ENCODE results near the gene VAC14. TPM values are rescaled to one million over a fixed set of nuclear protein-coding genes. Genes with fewer than 3 reads are reported as not detected.

The VAC14 gene
- total RNA-seq, 1 donor: 25.0 TPM

DNA sequence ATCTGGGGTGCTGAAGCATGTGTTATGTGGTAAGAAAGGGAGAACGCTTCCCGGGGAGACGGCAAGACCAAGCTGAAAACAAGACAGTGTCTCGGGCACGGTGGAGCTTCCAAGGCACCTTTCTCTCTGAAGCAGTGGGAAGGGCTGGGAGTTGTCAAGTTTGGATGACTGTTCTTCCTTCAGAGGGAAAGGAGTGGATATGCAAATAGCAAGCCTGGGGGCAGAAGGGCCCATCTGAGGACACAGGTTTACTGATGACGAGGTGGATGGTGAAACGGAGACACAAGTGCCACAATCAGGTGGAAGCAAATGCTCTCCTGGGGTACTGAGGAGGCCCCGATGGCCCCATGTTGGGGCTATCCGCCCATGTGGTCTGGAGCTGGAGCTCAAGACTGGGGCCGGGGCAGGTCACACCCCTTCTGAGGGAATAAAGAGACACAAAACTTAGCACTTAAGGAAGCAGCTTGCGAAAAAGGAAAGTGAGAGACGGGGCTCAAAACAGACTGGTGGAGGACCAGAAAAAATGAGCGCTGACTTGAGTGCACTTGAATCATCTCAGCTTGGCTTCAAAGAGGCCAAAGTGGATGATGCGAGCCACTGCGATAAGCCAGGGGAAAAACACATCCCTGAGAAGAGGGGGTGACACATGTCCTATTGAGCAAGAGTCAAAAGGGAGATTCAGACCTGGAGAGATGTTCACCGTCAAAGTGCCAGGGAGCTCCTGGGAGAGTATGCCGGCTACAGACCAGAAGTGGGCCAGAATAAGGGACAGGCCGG is 80.3 kb downstream of the VAC14 start:
- Histone ChIP-seq H3K4me3 (ENCODE audit: low read length) (no peak overlapping the region), H3K27me3 (ENCODE audit: insufficient read depth, low read length) (no peaks in the 10 kb centered on the region), H3K4me1 (ENCODE audit: insufficient read depth, low read length) (no peaks in the 10 kb centered on the region), H3K9me3 (ENCODE audit: low read depth, low read length) (no peaks in the 10 kb centered on the region)

GRCh38 chr16:70717065-70717464 is 83.9 kb downstream of the VAC14 start:
- H3K4me3 ChIP-seq (ENCODE audit: low read length): no peak overlapping the region
- H3K4me1 ChIP-seq (ENCODE audit: insufficient read depth, low read length): no peaks in the 10 kb centered on the region
- H3K9me3 ChIP-seq (ENCODE audit: low read depth, low read length): no peaks in the 10 kb centered on the region
- H3K27me3 ChIP-seq (ENCODE audit: insufficient read depth, low read length): no peaks in the 10 kb centered on the region

- Histone ChIP-seq H3K27me3 (ENCODE audit: insufficient read depth, low read length) (no peaks in the 10 kb centered on the region), H3K4me1 (ENCODE audit: insufficient read depth, low read length) (no peaks in the 10 kb centered on the region), H3K4me3 (ENCODE audit: low read length) (no peak overlapping the region), H3K9me3 (ENCODE audit: low read depth, low read length) (no peaks in the 10 kb centered on the region)
Observed at GRCh38 chr16:70715860-70716357, 85.0 kb downstream of the VAC14 start.

DNA sequence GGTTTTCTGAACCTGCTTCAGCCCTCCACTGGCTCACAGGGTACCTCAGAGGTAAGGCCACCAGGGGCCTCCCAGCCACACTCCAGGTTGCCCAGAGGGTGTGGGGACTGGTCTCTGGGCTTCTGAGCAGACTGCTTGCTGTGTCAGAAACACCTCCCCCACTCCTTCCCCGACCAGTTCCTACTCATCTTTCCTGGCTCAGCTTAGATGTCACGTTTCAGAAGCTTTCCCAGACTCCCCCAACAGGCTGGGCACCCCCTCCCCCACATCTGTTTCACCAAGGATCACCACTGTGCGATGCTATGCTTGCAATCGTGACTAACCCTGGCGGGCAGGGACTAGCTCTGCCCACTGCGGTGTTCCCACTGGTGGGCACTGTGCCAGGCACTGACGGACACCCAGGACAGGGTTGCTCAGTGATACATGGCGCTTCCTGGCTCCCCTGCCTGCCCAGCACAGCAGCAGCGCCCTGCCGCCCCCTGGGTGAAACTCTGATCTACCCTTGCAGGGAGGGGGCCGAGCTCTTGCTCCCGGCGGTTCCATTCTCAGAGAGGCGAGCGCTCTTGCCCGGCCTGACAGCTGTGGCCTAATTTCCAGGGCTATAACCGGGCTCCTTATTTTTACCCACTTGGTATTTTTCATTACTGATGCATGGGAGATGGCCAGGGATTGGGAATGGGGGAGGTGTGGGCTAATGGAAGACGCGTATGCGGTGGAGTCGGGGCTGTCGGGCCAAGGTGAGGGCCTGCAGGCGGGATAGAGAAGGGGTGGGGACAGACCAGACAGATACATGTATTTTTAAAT is 85.7 kb downstream of the VAC14 start:
- Histone ChIP-seq H3K4me3 (ENCODE audit: low read length) (no peak overlapping the region), H3K4me1 (ENCODE audit: insufficient read depth, low read length) (no peaks in the 10 kb centered on the region), H3K27me3 (ENCODE audit: insufficient read depth, low read length) (no peaks in the 10 kb centered on the region), H3K9me3 (ENCODE audit: low read depth, low read length) (no peaks in the 10 kb centered on the region)

- Histone ChIP-seq H3K4me1 (ENCODE audit: insufficient read depth, low read length) (no peaks in the 10 kb centered on the region), H3K27me3 (ENCODE audit: insufficient read depth, low read length) (no peaks in the 10 kb centered on the region), H3K4me3 (ENCODE audit: low read length) (no peak overlapping the region), H3K9me3 (ENCODE audit: low read depth, low read length) (no peaks in the 10 kb centered on the region)
Observed at GRCh38 chr16:70714581-70715054, 86.3 kb downstream of the VAC14 start.

- Histone ChIP-seq H3K4me3 (ENCODE audit: low read length) (no peak overlapping the region), H3K9me3 (ENCODE audit: low read depth, low read length) (no peaks in the 10 kb centered on the region), H3K4me1 (ENCODE audit: insufficient read depth, low read length) (no peaks in the 10 kb centered on the region)
Observed at GRCh38 chr16:70713824-70714223, 87.1 kb downstream of the VAC14 start.

DNA sequence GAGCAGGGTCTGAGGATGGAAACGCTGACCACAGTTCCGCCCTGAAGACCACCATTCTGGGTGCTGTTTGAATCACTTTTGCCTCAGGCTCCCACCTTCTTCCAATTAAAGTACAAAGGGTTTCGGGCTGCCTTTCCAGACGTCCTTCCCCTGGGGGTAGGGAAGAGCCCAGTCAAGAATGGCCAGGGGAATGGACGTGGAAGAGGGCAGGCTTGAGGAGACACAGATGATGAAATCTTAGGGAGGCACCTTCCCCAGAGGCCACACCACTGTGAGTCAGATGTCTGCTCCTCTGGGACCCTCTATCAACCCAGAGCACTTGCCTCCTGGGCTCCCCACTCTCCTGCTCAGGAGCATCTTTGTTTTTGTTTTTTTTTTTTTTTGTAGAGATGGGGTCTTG is 87.6 kb downstream of the VAC14 start:
- Histone ChIP-seq H3K27me3 (ENCODE audit: insufficient read depth, low read length) (no peaks in the 10 kb centered on the region), H3K9me3 (ENCODE audit: low read depth, low read length) (no peaks in the 10 kb centered on the region)

More at GRCh38 chr16:70713824-70714223, 87.1 kb downstream of the VAC14 start:
- no peaks in the 10 kb centered on the region for H3K27me3 ChIP-seq (ENCODE audit: insufficient read depth, low read length)

GRCh38 chr16:70712942-70713341 is 88.0 kb downstream of the VAC14 start:
- H3K27me3 ChIP-seq (ENCODE audit: insufficient read depth, low read length): no peaks in the 10 kb centered on the region
- no peaks in the 10 kb centered on the region for H3K4me1 ChIP-seq (ENCODE audit: insufficient read depth, low read length)
- H3K4me3 ChIP-seq (ENCODE audit: low read length): no peak overlapping the region
- no peaks in the 10 kb centered on the region for H3K9me3 ChIP-seq (ENCODE audit: low read depth, low read length)

More for the DNA sequence above, 87.6 kb downstream of the VAC14 start:
- H3K4me1 ChIP-seq (ENCODE audit: insufficient read depth, low read length): no peaks in the 10 kb centered on the region
- H3K4me3 ChIP-seq (ENCODE audit: low read length): no peak overlapping the region

GRCh38 chr16:70712359-70712758 is 88.6 kb downstream of the VAC14 start:
- Histone ChIP-seq H3K27me3 (ENCODE audit: insufficient read depth, low read length) (no peaks in the 10 kb centered on the region), H3K4me3 (ENCODE audit: low read length) (no peak overlapping the region), H3K9me3 (ENCODE audit: low read depth, low read length) (no peaks in the 10 kb centered on the region), H3K4me1 (ENCODE audit: insufficient read depth, low read length) (no peaks in the 10 kb centered on the region)

- Histone ChIP-seq H3K27me3 (ENCODE audit: insufficient read depth, low read length) (no peaks in the 10 kb centered on the region), H3K4me3 (ENCODE audit: low read length) (no peak overlapping the region), H3K9me3 (ENCODE audit: low read depth, low read length) (no peaks in the 10 kb centered on the region), H3K4me1 (ENCODE audit: insufficient read depth, low read length) (no peaks in the 10 kb centered on the region)
Observed at GRCh38 chr16:70711211-70712031, 89.5 kb downstream of the VAC14 start.

DNA sequence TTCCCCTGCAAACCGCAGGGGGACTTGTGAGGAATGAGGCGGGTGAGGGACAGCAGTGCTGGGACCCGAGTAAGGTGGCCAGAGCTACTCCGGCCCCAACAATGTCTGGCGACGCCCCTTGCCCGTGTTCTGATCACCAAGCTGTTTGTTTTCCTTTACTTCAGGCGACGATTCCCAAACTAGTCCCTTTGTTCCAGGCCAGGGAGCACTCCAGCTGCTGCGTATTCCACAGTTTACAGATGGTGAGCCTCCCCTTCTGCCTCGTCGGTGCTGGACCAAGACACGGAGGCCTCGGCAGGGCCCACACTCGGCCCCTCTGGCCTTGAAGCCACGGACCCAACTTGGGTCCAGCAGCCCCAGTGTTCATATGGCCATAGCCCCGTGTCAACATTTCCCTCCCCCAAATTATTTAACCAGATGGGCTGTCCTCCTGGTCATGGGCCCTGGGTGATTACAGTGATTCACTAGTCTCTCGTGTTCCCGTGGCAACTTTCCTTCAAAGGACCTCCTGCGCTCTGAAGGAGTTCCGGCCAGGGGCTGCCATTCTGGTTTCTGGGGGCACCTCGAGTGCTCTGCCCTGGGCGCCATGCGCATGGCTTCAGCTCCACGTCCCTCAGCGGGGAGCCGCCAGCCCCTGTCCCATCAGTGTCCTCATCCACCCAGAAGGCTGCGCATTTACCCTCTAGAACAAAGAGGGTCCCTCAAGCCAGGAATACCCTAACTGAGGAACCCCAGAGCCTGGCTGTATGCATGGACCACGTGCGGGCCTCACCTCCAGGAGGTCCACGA is 90.3 kb downstream of the VAC14 start:
- Histone ChIP-seq H3K9me3 (ENCODE audit: low read depth, low read length) (no peaks in the 10 kb centered on the region), H3K27me3 (ENCODE audit: insufficient read depth, low read length) (no peaks in the 10 kb centered on the region), H3K4me1 (ENCODE audit: insufficient read depth, low read length) (no peaks in the 10 kb centered on the region), H3K4me3 (ENCODE audit: low read length) (no peak overlapping the region)

- Histone ChIP-seq H3K27me3 (ENCODE audit: insufficient read depth, low read length) (no peaks in the 10 kb centered on the region), H3K4me1 (ENCODE audit: insufficient read depth, low read length) (no peaks in the 10 kb centered on the region), H3K4me3 (ENCODE audit: low read length) (no peak overlapping the region), H3K9me3 (ENCODE audit: low read depth, low read length) (no peaks in the 10 kb centered on the region)
Observed at GRCh38 chr16:70709942-70710341, 91.0 kb downstream of the VAC14 start.

GRCh38 chr16:70709457-70709856 is 91.5 kb downstream of the VAC14 start:
- no peaks in the 10 kb centered on the region for H3K9me3 ChIP-seq (ENCODE audit: low read depth, low read length)
- H3K4me3 ChIP-seq (ENCODE audit: low read length): no peak overlapping the region
- H3K4me1 ChIP-seq (ENCODE audit: insufficient read depth, low read length): no peaks in the 10 kb centered on the region
- no peaks in the 10 kb centered on the region for H3K27me3 ChIP-seq (ENCODE audit: insufficient read depth, low read length)

All from mononuclear cell (primary cell).